ENCODE measurements around the gene IL1B. TPM values are rescaled to one million over a fixed set of nuclear protein-coding genes. Genes with fewer than 3 reads are reported as not detected.

The IL1B gene
- total RNA-seq, 1 experiment from 2014 or later = 1.4 TPM

DNA sequence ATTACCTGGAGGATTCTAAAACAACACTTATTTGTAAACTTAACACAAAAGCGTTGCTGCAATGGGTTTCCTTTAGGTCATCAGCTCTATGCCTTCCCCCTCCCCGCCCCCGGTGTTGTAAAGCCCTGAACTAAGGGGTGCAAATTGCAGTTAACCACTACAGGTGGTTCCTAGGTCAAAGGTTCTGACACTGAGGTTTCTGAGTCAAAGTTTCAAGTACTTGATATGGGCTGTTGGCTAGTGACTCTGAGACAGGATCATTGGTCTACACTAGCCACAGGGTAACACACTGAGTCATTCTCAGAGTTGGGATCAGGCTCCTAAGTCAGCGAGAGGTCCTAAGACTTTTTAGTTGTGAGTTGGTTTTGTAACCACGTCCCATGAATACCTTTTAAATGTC is 15.4 kb downstream of the IL1B start:
- TF ChIP-seq, protein P1, sequence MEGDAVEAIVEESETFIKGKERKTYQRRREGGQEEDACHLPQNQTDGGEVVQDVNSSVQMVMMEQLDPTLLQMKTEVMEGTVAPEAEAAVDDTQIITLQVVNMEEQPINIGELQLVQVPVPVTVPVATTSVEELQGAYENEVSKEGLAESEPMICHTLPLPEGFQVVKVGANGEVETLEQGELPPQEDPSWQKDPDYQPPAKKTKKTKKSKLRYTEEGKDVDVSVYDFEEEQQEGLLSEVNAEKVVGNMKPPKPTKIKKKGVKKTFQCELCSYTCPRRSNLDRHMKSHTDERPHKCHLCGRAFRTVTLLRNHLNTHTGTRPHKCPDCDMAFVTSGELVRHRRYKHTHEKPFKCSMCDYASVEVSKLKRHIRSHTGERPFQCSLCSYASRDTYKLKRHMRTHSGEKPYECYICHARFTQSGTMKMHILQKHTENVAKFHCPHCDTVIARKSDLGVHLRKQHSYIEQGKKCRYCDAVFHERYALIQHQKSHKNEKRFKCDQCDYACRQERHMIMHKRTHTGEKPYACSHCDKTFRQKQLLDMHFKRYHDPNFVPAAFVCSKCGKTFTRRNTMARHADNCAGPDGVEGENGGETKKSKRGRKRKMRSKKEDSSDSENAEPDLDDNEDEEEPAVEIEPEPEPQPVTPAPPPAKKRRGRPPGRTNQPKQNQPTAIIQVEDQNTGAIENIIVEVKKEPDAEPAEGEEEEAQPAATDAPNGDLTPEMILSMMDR (conservative IDR thresholded peaks at IDR 0.05) = no peak
- no peak for TF ChIP-seq EZH2 (IDR thresholded peaks at IDR 0.05; ENCODE audit: low read depth)
- H4K20me1 ChIP-seq (ENCODE audit: insufficient read depth) = no peaks in the 10 kb centered on the region
- DNase-seq = no peak
- no peak overlapping the region for H3K27ac ChIP-seq
- H3K9me2 ChIP-seq (ENCODE audit: insufficient read depth) = no peaks in the 10 kb centered on the region
- ChIA-PET POLR2A (ENCODE audit: unreplicated experiment) (interaction anchor here (0.5 kb wide), 1 partner anchor 31 kb away, joined by 5 read pairs; no protein-coding TSS in a partner anchor), CTCF (no interaction called here)
- no peaks in the 10 kb centered on the region; the same call in 1 of the 2 replicates for H3F3A ChIP-seq (ENCODE audit: insufficient read depth, low read depth)
- H3K36me3 ChIP-seq (ENCODE audit: low read depth) = no peaks in the 10 kb centered on the region
- no peaks in the 10 kb centered on the region for H3K9me3 ChIP-seq (ENCODE audit: insufficient read depth, low read depth)
- H2AFZ ChIP-seq = no peak overlapping the region
- no peak overlapping the region for H3K4me3 ChIP-seq
- no peaks in the 10 kb centered on the region for H3K79me2 ChIP-seq (ENCODE audit: low read depth)
- H3K27me3 ChIP-seq (ENCODE audit: insufficient read depth, low read depth) = no peaks in the 10 kb centered on the region
- H3K4me1 ChIP-seq (replicated peaks; ENCODE audit: insufficient read depth) = peaks cover 6% of the 10 kb centered on the region; the same call in 1 of the 2 replicates
- intact Hi-C loops (cut with micrococcal nuclease; ENCODE audit: unreplicated experiment) = no loop called here
- BruUV-seq (replicated peaks) = no TSS peak
- no peak overlapping the region for H3K4me2 ChIP-seq

DNA sequence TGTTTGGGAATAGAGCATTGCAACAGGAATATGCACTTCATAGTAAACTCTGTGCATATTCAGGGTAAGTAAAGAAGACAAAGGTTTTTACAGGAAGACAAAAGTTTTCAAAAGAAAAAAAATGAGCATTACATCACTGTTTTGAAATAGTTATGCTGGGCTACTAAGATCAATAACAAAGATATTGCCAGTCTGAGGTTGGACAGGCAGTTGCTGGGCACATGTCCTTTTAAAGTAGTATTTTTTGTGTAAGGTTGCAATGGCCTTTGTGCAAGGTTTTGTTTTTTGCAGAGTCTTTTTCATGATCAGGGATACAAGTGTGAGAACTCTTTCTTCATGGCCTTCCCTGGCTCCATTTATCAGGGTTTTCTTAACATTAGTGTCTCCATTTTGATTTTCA is 16.2 kb downstream of the IL1B start:
- Histone ChIP-seq H3K27ac (no peak overlapping the region), H3K27me3 (ENCODE audit: insufficient read depth, low read depth) (no peaks in the 10 kb centered on the region), H3K36me3 (ENCODE audit: low read depth) (no peaks in the 10 kb centered on the region), H3K4me3 (no peak overlapping the region), H3F3A (ENCODE audit: insufficient read depth, low read depth) (no peaks in the 10 kb centered on the region; the same call in 1 of the 2 replicates), H3K79me2 (ENCODE audit: low read depth) (no peaks in the 10 kb centered on the region), H3K4me1 (replicated peaks; ENCODE audit: insufficient read depth) (peaks cover 6% of the 10 kb centered on the region; the same call in 1 of the 2 replicates), H2AFZ (no peak overlapping the region), H3K9me2 (ENCODE audit: insufficient read depth) (no peaks in the 10 kb centered on the region), H4K20me1 (ENCODE audit: insufficient read depth) (no peaks in the 10 kb centered on the region), H3K4me2 (no peak overlapping the region), H3K9me3 (ENCODE audit: insufficient read depth, low read depth) (no peaks in the 10 kb centered on the region)
- ChIA-PET POLR2A (ENCODE audit: unreplicated experiment) (interaction anchor here (0.5 kb wide), 1 partner anchor 30 kb away, joined by 5 read pairs; no protein-coding TSS in a partner anchor), CTCF (no interaction called here)
- TF ChIP-seq EZH2 (IDR thresholded peaks at IDR 0.05; ENCODE audit: low read depth) = no peak
- TF ChIP-seq, protein P1 (conservative IDR thresholded peaks at IDR 0.05) = no peak
- intact Hi-C loops (cut with micrococcal nuclease; ENCODE audit: unreplicated experiment) = no loop called here
- no peak for DNase-seq
- BruUV-seq (replicated peaks) = no TSS peak

DNA sequence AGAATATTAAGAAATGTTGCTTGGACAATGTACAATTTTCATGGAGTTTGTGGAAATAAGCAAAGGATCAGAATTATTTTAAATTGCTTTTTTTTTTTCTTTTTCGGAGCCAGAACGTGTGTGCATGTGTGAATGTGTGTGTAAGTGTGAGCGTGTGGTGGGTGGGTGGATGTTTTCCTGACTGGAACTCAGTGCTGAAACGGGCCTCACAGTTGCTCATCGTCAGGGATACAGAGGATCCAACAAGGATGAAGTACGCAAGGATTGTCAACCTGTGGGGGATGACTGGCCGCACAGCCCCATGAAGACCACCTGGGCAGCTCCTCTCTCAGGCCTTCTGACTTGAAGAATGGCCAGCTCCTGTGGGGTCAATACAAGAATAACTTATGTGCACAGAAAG is 17.5 kb downstream of the IL1B start:
- DNase-seq = no peak
- H3K36me3 ChIP-seq (ENCODE audit: low read depth) = no peaks in the 10 kb centered on the region
- H3K79me2 ChIP-seq (ENCODE audit: low read depth) = no peaks in the 10 kb centered on the region
- H3K9me2 ChIP-seq (ENCODE audit: insufficient read depth) = no peaks in the 10 kb centered on the region
- no peaks in the 10 kb centered on the region for H3K9me3 ChIP-seq (ENCODE audit: insufficient read depth, low read depth)
- H3F3A ChIP-seq (ENCODE audit: insufficient read depth, low read depth) = no peaks in the 10 kb centered on the region; the same call in 1 of the 2 replicates
- H4K20me1 ChIP-seq (ENCODE audit: insufficient read depth) = no peaks in the 10 kb centered on the region
- H3K4me3 ChIP-seq = no peak overlapping the region
- TF ChIP-seq EZH2 (IDR thresholded peaks at IDR 0.05; ENCODE audit: low read depth) = no peak
- TF ChIP-seq, protein P1 (conservative IDR thresholded peaks at IDR 0.05) = no peak
- intact Hi-C loops (cut with micrococcal nuclease; ENCODE audit: unreplicated experiment) = no loop called here
- no peaks in the 10 kb centered on the region for H3K27me3 ChIP-seq (ENCODE audit: insufficient read depth, low read depth)
- H2AFZ ChIP-seq = no peak overlapping the region
- H3K27ac ChIP-seq = no peak overlapping the region
- CTCF ChIA-PET = interaction anchor here (0.6 kb wide), 1 partner anchor 68 kb away, joined by 3 read pairs; no protein-coding TSS in a partner anchor
- POLR2A ChIA-PET (ENCODE audit: unreplicated experiment) = interaction anchor here (0.6 kb wide), 1 partner anchor 105 kb away, joined by 5 read pairs; no protein-coding TSS in a partner anchor
- peaks cover under 1% of the 10 kb centered on the region; the same call in 1 of the 2 replicates for H3K4me1 ChIP-seq (replicated peaks; ENCODE audit: insufficient read depth)
- H3K4me2 ChIP-seq = no peak overlapping the region
- BruUV-seq (replicated peaks) = no TSS peak
